Aorta (tissue), 5 donors: ENCODE data around the gene MUC5AC. TPM values are rescaled to one million over a fixed set of nuclear protein-coding genes. Genes with fewer than 3 reads are reported as not detected.

ENCODE experiments used
- ATAC-seq: fragments of 200-7000 bp; cut with Tn5 transposase; one replicate; pipeline ENCODE4 v1.9.1; 2022; ENCODE audit warnings: moderate library complexity; ENCODE audit not compliant: low FRiP score
- DNase-seq, 2 donors: peaks; one replicate each; pipeline ENCODE4 v3.0.0-alpha.2; 2020
- H3K27ac ChIP-seq, 2 donors: one replicate each; pipeline ENCODE4 v1.5.1; 2013; ENCODE audit warnings: low read length in 2 of 2, mild to moderate bottlenecking in 2 of 2, moderate library complexity in 2 of 2, control low read depth in 1 of 2, inconsistent platforms in 1 of 2, low read depth in 1 of 2
- H3K27me3 ChIP-seq, 2 donors: one replicate each; pipeline ENCODE4 v1.6.1; 2013; ENCODE audit warnings: control low read depth in 1 of 2, low read length in 1 of 2, mild to moderate bottlenecking in 1 of 2, moderate library complexity in 1 of 2; ENCODE audit not compliant: insufficient read depth in 2 of 2, control insufficient read depth in 1 of 2
- H3K36me3 ChIP-seq, 2 donors: one replicate each; pipeline ENCODE4 v1.6.1; 2013; ENCODE audit warnings: control low read depth in 1 of 2, low read length in 1 of 2, mild to moderate bottlenecking in 1 of 2; ENCODE audit not compliant: insufficient read depth in 2 of 2, control insufficient read depth in 1 of 2
- H3K4me1 ChIP-seq, 2 donors: one replicate each; pipeline ENCODE4 v1.6.1; 2013; ENCODE audit warnings: low read length in 2 of 2, control low read depth in 1 of 2, mild to moderate bottlenecking in 1 of 2, moderate library complexity in 1 of 2; ENCODE audit not compliant: insufficient read depth in 2 of 2, control insufficient read depth in 1 of 2
- H3K4me3 ChIP-seq, 2 donors: one replicate each; pipeline ENCODE4 v1.5.1; 2013; ENCODE audit warnings: low read length in 2 of 2, control low read depth in 1 of 2, mild to moderate bottlenecking in 1 of 2
- H3K9me3 ChIP-seq: one replicate; pipeline ENCODE4 v1.6.1; 2013; ENCODE audit warnings: mild to moderate bottlenecking, low read length; ENCODE audit not compliant: control insufficient read depth
- WGBS, 2 donors: extraction: QIAGEN DNeasy Blood & Tissue Kit; methylation state at CpG; one replicate each; pipeline ENCODE4 v1.1.7; 2013; 5-methylcytosine and 5-hydroxymethylcytosine counted together
- intact Hi-C, 2 donors: fragments of 100-400 bp; cut with DNase I; formaldehyde crosslinking; loops; one replicate each; pipeline versions ENCODE4 v1.14.2 to v1.15.0; 2022
- polyA plus RNA-seq, 2 donors: library from polyadenylated mRNA; stranded (reverse); fragments of 200-250 nt; gene quantifications; one replicate each; pipeline ENCODE4 v1.2.3, GENCODE V29; 2013
- total RNA-seq, 2 donors: library from RNA; stranded (reverse); fragmentation: NEBNext Ultra II Directional; extraction: Animal tissue kit (Norgen Biotek cat#: 25700); gene quantifications; one replicate each; pipeline ENCODE4 v1.2.1, GENCODE V29; 2021
- donor health status: healthy with polysubstance abuse.
- donor health status: Bipolar disorder and iron deficiency.
- donor health status: DM: no; HTN: no; CAD: no.
- donor health status: DM: no; HTN: no; CAD: no.
- donor health status: DM: yes; HTN: yes; CAD: no.

Gene MUC5AC
- total and polyA plus RNA-seq, 4 donors = 0.05 TPM; not detected in 3

DNA sequence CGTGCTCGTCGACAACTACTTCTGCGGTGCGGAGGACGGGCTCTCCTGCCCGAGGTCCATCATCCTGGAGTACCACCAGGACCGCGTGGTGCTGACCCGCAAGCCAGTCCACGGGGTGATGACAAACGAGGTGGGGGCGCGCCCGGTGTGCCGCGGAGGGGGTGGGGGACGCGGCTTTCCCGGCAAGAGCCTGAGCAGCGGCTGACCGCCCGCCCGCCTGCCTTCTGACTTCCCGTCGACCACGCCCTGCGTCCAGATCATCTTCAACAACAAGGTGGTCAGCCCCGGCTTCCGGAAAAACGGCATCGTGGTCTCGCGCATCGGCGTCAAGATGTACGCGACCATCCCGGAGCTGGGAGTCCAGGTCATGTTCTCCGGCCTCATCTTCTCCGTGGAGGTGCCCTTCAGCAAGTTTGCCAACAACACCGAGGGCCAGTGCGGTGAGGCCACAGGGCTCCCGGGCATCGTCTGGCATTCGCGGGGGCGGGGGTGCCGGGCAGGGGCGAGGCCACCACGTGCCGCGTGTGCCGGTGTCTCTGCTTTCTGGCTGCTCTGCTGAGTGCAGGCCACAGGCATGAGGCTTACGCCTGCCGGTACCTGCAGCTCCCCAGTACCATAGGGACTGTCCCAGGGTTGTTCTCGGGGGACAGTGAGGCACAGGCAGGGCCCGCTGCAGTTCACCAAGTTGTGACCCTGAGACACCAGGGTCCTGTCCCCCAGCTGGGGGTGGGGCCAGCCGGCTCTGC is 36.7 kb downstream of the MUC5AC start:
- DNase-seq (peak; percentile 46 to 72), ATAC-seq (no peak)
- WGBS, 2 donors = 95 to 96% methylated on average over 56 to 59 of the region's 59 CpGs

DNA sequence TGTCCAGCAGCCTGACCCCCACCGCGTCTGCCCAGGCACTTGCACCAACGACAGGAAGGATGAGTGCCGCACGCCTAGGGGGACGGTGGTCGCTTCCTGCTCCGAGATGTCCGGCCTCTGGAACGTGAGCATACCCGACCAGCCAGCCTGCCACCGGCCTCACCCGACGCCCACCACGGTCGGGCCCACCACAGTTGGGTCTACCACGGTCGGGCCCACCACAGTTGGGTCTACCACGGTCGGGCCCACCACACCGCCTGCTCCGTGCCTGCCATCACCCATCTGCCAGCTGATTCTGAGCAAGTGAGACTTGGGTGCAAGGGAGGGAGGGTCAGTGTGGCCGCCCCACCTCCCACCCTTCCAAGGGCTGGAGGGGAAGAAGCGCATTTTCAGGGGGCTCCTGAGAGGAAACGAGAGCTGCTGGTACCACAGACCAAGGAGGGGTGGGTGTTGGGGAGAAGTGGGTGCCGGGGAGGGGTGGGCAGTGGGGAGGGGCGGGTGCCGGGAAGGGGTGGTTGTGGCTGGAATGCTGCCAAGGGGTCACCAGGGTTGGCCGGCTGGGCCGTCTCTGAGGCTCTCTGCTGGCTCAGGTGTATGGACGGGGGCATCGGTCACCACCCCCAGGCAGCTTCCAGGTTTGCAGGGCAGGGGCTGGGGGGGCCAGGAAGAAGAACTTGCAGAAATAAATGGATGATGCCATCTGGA is 37.4 kb downstream of the MUC5AC start:
- H3K4me1 ChIP-seq = no peaks in the 10 kb centered on the region
- no peaks in the 10 kb centered on the region for H3K9me3 ChIP-seq
- intact Hi-C loops = no loop called here
- H3K27ac ChIP-seq = no peak overlapping the region
- 87 to 89% methylated on average over 31 to 32 of the region's 32 CpGs for WGBS, 2 donors
- ATAC-seq (no peak), DNase-seq (peak; percentile 28 to 69)
- no peaks in the 10 kb centered on the region for H3K36me3 ChIP-seq
- no peak overlapping the region for H3K4me3 ChIP-seq
- H3K27me3 ChIP-seq = no peaks in the 10 kb centered on the region

More for the DNA sequence above, 36.7 kb downstream of the MUC5AC start:
- no peak overlapping the region for H3K4me3 ChIP-seq
- no peaks in the 10 kb centered on the region for H3K27me3 ChIP-seq
- H3K36me3 ChIP-seq = no peaks in the 10 kb centered on the region
- no peak overlapping the region for H3K27ac ChIP-seq
- H3K9me3 ChIP-seq = no peaks in the 10 kb centered on the region
- no peaks in the 10 kb centered on the region for H3K4me1 ChIP-seq
- intact Hi-C loops = no loop called here

DNA sequence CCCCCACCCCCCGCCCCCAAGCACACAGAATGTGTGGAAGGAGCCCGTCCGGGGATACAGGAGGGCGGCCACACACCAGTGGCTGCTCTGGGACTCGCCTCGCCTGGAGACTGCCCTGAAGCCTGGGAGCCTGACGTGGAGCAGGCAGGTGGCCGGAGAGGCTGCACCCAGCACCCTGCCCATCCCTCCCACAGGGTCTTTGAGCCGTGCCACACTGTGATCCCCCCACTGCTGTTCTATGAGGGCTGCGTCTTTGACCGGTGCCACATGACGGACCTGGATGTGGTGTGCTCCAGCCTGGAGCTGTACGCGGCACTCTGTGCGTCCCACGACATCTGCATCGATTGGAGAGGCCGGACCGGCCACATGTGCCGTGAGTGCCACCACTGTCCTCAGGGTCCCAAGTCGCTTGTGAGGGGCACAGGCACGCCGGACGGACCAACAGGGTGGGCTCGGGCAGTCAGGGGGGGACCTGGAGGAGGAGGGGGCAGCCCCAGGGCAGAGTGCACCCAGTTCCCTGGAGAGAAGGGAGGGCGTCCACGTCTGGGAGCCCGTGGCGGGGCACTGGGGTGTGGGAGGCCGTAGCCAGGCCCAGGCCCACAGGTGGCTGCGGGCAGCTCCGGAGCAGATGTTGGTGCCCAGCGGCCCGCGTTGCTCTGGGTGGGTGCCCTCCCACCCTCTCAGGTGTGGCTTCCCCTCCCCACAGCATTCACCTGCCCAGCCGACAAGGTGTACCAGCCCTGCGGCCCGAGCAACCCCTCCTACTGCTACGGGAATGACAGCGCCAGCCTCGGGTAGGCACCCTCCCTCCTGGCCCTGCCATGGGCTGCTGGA is 38.1 kb downstream of the MUC5AC start:
- Histone ChIP-seq H3K4me1 (no peaks in the 10 kb centered on the region), H3K27me3 (no peaks in the 10 kb centered on the region), H3K36me3 (no peaks in the 10 kb centered on the region), H3K9me3 (no peaks in the 10 kb centered on the region), H3K4me3 (no peak overlapping the region), H3K27ac (no peak overlapping the region)
- WGBS, 2 donors = 87 to 90% methylated on average over 34 to 41 of the region's 41 CpGs
- no peak for ATAC-seq
- intact Hi-C loops = no loop called here
- DNase-seq = peak; percentile 40 to 69

DNA sequence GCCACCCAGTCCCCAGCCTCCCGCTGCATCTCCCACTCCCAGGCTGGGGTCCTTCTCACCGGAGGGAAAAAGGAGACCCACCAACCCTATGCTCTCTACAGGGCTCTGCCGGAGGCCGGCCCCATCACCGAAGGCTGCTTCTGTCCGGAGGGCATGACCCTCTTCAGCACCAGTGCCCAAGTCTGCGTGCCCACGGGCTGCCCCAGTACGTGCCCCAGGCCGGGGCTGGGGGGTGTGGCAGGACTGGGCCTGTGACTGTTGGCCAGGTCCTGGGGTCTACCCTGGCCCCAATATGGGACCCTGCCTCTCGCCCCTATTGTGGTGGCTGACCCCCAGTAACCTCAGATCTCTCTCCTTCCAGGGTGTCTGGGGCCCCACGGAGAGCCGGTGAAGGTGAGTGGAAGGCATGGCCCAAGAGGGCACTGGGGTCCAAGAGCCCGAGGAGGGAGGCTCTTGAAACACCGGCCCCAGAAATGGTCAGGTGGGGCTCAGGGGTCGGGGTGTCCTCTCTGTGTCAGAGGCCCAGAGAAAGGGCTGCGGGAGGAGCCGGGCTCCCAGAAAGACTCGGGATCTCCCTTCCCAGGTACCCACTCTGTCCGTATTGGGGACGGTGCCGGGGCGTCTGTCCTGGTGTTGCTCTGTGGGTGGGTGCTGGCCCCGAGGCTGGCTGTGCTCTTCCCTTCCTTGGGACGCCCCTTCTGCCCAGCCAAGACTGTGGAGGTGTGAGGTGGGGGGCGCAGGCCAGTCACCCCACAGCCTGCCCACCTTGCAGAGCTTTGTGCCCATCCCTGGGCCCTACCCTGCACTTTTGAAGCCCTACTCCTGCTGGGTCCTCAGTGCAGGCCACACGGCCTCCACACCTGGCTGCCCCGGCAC is 39.0 kb downstream of the MUC5AC start:
- no peaks in the 10 kb centered on the region for H3K27me3 ChIP-seq
- no peaks in the 10 kb centered on the region for H3K4me1 ChIP-seq
- no peaks in the 10 kb centered on the region for H3K9me3 ChIP-seq
- no peaks in the 10 kb centered on the region for H3K36me3 ChIP-seq
- intact Hi-C loops = no loop called here
- H3K27ac ChIP-seq = no peak overlapping the region
- 78 to 80% methylated on average over 25 to 28 of the region's 28 CpGs for WGBS, 2 donors
- H3K4me3 ChIP-seq = no peak overlapping the region
- ATAC-seq (no peak), DNase-seq (peak; percentile 35 to 71)

DNA sequence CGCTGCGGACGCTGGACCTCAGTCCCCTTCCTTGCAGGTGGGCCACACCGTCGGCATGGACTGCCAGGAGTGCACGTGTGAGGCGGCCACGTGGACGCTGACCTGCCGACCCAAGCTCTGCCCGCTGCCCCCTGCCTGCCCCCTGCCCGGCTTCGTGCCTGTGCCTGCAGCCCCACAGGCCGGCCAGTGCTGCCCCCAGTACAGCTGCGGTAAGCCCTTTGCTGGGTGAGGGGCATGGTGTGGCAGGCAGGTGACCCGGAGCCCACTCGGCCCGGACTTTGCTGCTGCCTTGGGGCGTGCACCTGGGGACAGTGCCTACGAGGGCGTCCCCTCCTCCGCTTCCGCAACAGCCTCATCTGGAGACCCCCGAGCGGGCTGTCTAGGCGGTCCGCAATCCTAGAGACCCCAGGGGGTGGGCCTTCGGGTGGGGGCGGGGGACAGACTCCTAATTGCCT is 39.7 kb downstream of the MUC5AC start:
- intact Hi-C loops = no loop called here
- Histone ChIP-seq H3K4me1 (no peaks in the 10 kb centered on the region), H3K27me3 (no peaks in the 10 kb centered on the region), H3K36me3 (no peaks in the 10 kb centered on the region), H3K4me3 (no peak overlapping the region), H3K9me3 (no peaks in the 10 kb centered on the region), H3K27ac (no peak overlapping the region)
- 77 to 90% methylated on average over 22 to 29 of the region's 29 CpGs for WGBS, 2 donors
- DNase-seq (peak; percentile 49 to 70), ATAC-seq (no peak)

DNA sequence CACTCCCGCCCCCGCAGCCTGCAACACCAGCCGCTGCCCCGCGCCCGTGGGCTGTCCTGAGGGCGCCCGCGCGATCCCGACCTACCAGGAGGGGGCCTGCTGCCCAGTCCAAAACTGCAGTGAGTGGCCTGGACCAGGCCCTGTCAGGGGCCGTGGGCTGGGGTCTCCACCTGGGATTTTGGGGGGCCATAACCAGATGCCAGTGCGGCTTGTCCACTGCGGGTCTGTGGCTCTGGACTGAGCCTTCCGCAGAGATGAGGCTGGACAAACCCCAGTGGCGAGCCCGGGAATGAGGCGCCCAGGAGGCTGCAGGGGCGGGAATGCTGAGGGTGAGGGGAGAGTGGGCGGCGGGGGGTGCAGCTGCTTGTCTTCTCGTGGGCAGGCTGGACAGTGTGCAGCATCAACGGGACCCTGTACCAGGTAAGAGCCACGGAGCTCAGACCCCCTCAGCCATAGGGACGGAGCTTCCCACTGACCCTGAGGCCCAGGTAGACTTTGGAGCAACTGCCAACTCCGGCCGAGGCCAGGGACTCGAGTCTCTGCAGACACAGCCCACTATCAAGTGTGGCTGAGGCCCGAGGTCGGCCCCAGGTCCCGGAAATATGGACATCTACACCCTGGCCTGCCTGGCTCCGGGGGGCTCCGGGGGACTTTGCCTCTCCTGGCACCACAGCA is 40.3 kb downstream of the MUC5AC start:
- Histone ChIP-seq H3K36me3 (no peaks in the 10 kb centered on the region), H3K9me3 (no peaks in the 10 kb centered on the region), H3K4me3 (no peak overlapping the region), H3K27me3 (no peaks in the 10 kb centered on the region), H3K4me1 (no peaks in the 10 kb centered on the region), H3K27ac (no peak overlapping the region)
- intact Hi-C loops = no loop called here
- ATAC-seq (no peak), DNase-seq (peak; percentile 34 to 61)
- WGBS, 2 donors = 72 to 77% methylated on average over 33 of the region's 33 CpGs

DNA sequence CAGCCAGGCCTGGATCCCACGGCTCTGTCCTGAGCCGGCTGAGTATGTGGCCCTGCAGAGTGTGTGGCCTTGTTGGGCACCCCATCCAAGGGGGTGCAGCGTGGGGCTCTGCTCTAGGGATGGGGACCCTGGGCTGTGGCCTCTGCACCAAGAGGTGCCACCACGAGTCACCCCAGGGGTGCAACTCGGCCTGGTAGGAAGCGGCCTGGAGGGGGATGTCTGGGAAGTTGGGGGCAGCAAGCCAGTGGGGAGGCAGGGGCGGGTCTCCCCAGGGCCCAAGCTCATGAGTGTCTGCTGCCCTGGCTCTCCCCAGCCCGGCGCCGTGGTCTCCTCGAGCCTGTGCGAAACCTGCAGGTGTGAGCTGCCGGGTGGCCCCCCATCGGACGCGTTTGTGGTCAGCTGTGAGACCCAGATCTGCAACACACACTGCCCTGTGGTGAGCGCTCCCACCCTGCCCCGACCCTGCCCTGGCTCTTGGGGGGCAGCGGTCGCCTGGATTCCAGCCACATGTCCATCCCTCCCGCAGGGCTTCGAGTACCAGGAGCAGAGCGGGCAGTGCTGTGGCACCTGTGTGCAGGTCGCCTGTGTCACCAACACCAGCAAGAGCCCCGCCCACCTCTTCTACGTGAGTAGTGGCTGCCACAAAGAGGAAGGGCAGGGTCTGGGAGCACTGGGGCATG is 40.9 kb downstream of the MUC5AC start:
- intact Hi-C loops = no loop called here
- no peaks in the 10 kb centered on the region for H3K36me3 ChIP-seq
- WGBS, 2 donors = 78 to 80% methylated on average over 23 to 26 of the region's 26 CpGs
- H3K4me1 ChIP-seq = no peaks in the 10 kb centered on the region
- H3K27me3 ChIP-seq = no peaks in the 10 kb centered on the region
- no peaks in the 10 kb centered on the region for H3K9me3 ChIP-seq
- DNase-seq = peak; percentile 37 to 75
- no peak overlapping the region for H3K4me3 ChIP-seq
- H3K27ac ChIP-seq = no peak overlapping the region
- no peak for ATAC-seq
